Fibroblast of lung (primary cell): ENCODE data around the gene GRHL1. TPM values are rescaled to one million over a fixed set of nuclear protein-coding genes. Genes with fewer than 3 reads are reported as not detected.

Source experiments
- DNase-seq, 2 donors: peaks; one replicate each; pipeline versions ENCODE4 v3.0.0 to v3.0.0-alpha.2; 2010; ENCODE audit warnings: low read depth in 2 of 2
- H2AFZ ChIP-seq: 2 replicates; pipeline ENCODE4 v1.5.1; 2012; ENCODE audit warnings: low read length, control low read depth, inconsistent platforms
- H3K27ac ChIP-seq: 2 replicates; pipeline ENCODE4 v1.5.1; 2011; ENCODE audit warnings: low read length, control low read depth; ENCODE audit not compliant: insufficient read depth
- H3K27me3 ChIP-seq: 2 replicates; pipeline ENCODE4 v1.5.1; 2011; ENCODE audit warnings: mild to moderate bottlenecking, low read length; ENCODE audit not compliant: control insufficient read depth, insufficient read depth
- H3K36me3 ChIP-seq: 2 replicates; pipeline ENCODE4 v1.5.1; 2011; ENCODE audit warnings: low read length; ENCODE audit not compliant: control insufficient read depth, insufficient read depth
- H3K4me1 ChIP-seq: 2 replicates; pipeline ENCODE4 v1.5.1; 2011; ENCODE audit warnings: low read length; ENCODE audit not compliant: control insufficient read depth, insufficient read depth; ENCODE audit errors: extremely low read depth
- H3K4me2 ChIP-seq: 2 replicates; pipeline ENCODE4 v1.5.1; 2011; ENCODE audit warnings: low read length, control low read depth; ENCODE audit not compliant: insufficient read depth; ENCODE audit errors: extremely low read depth
- H3K4me3 ChIP-seq, 4 experiments: fragments of 200-600 bp in 1 of 4; sonication (generic) in 1 of 4; replicated peaks in 1 of 4; 2 replicates each; pipeline ENCODE4 v1.5.1; 2011 to 2016; ENCODE audit warnings: low read length in 4 of 4, low read depth in 3 of 4, mild to moderate bottlenecking in 3 of 4, control low read depth in 2 of 4, inconsistent platforms in 1 of 4, mixed read lengths in 1 of 4; ENCODE audit not compliant: insufficient read depth in 1 of 4; ENCODE audit errors: control extremely low read depth in 1 of 4
- H3K79me2 ChIP-seq: 2 replicates; pipeline ENCODE4 v1.5.1; 2012; ENCODE audit warnings: mild to moderate bottlenecking, low read length, inconsistent platforms; ENCODE audit not compliant: control insufficient read depth, insufficient read depth
- H3K9ac ChIP-seq: 2 replicates; pipeline ENCODE4 v1.5.1; 2011; ENCODE audit warnings: mild to moderate bottlenecking, low read length, control low read depth; ENCODE audit not compliant: insufficient read depth
- H3K9me3 ChIP-seq: 2 replicates; pipeline ENCODE4 v1.5.1; 2012; ENCODE audit warnings: low read depth, low read length; ENCODE audit not compliant: control insufficient read depth, insufficient read depth
- H4K20me1 ChIP-seq: 2 replicates; pipeline ENCODE4 v1.5.1; 2011; ENCODE audit warnings: low read length; ENCODE audit not compliant: control insufficient read depth, insufficient read depth; ENCODE audit errors: extremely low read depth
- CTCF ChIP-seq, 2 donors: IDR thresholded peaks in 1 of 2; conservative IDR thresholded peaks in 1 of 2; 1 replicate in 1 of 2; 2 replicates in 1 of 2; pipeline ENCODE4 v1.5.1; 2011 to 2012; ENCODE audit warnings: low read length in 2 of 2, control low read depth in 1 of 2, inconsistent platforms in 1 of 2, low read depth in 1 of 2, mild to moderate bottlenecking in 1 of 2
- EZH2 ChIP-seq: IDR thresholded peaks from 2 replicates; pipeline ENCODE4 v1.5.1; 2012; ENCODE audit warnings: low read length, control low read depth, mild to moderate bottlenecking; ENCODE audit errors: missing control alignments
- polyA plus RNA-seq, 2 donors: library from polyadenylated mRNA; depleted of rRNA in 1 of 2; stranded (reverse) in 1 of 2; unstranded in 1 of 2; fragments of >200 nt; gene quantifications; 2 replicates each; pipeline ENCODE4 v1.2.1, GENCODE V29; 2011 to 2012; ENCODE audit warnings: missing spikeins in 1 of 2
- total RNA-seq: library from RNA; depleted of rRNA; stranded (reverse); fragments of >200 nt; gene quantifications from 2 replicates; pipeline ENCODE4 v1.2.1, GENCODE V29; 2014

Gene GRHL1
- total and polyA plus RNA-seq, 2 donors (not counting 1 experiment from before 2014, with no cell fraction given): 0.65 to 0.99 TPM

GRCh38 chr2:9941996-9942390 is 9.5 kb upstream of the GRHL1 start:
- TF ChIP-seq EZH2 (no peak), CTCF (conservative IDR thresholded peaks at IDR 0.05 in 1 of 2, IDR thresholded peaks at IDR 0.05 in 1 of 2; ENCODE audit: low read depth in 1 of 2, low read length in 2 of 2) (no peak)
- no peak overlapping the region for H2AFZ ChIP-seq

GRCh38 chr2:9944330-9944758 is 7.1 kb upstream of the GRHL1 start:
- no peak for DNase-seq
- TF ChIP-seq EZH2 (no peak), CTCF (conservative IDR thresholded peaks at IDR 0.05 in 1 of 2, IDR thresholded peaks at IDR 0.05 in 1 of 2; ENCODE audit: low read depth in 1 of 2, low read length in 2 of 2) (no peak)

More at GRCh38 chr2:9941996-9942390, 9.5 kb upstream of the GRHL1 start:
- no peaks in the 10 kb centered on the region for H3K79me2 ChIP-seq
- no peak overlapping the region for H3K27ac ChIP-seq
- H3K9me3 ChIP-seq: no peaks in the 10 kb centered on the region
- DNase-seq: no peak
- H3K9ac ChIP-seq: no peak overlapping the region
- peaks cover 2% of the 10 kb centered on the region for H3K4me1 ChIP-seq
- no peaks in the 10 kb centered on the region for H3K36me3 ChIP-seq
- no peaks in the 10 kb centered on the region for H4K20me1 ChIP-seq
- peaks cover 6% of the 10 kb centered on the region for H3K27me3 ChIP-seq
- no peak overlapping the region for H3K4me3 ChIP-seq
- H3K4me2 ChIP-seq: no peak overlapping the region

GRCh38 chr2:9945596-9945995 is 5.9 kb upstream of the GRHL1 start:
- no peaks in the 10 kb centered on the region for H4K20me1 ChIP-seq
- no peak for DNase-seq
- no peak overlapping the region for H3K4me2 ChIP-seq
- peaks cover 6% of the 10 kb centered on the region for H3K27me3 ChIP-seq
- TF ChIP-seq CTCF (conservative IDR thresholded peaks at IDR 0.05 in 1 of 2, IDR thresholded peaks at IDR 0.05 in 1 of 2; ENCODE audit: low read depth in 1 of 2, low read length in 2 of 2): no peak
- H3K27ac ChIP-seq: no peak overlapping the region
- H3K4me3 ChIP-seq: no peak overlapping the region
- peaks cover 2% of the 10 kb centered on the region for H3K4me1 ChIP-seq
- no peak overlapping the region for H3K9ac ChIP-seq
- no peaks in the 10 kb centered on the region for H3K79me2 ChIP-seq
- H3K36me3 ChIP-seq: no peaks in the 10 kb centered on the region
- H3K9me3 ChIP-seq: no peaks in the 10 kb centered on the region
- no peak overlapping the region for H2AFZ ChIP-seq

More at GRCh38 chr2:9944330-9944758, 7.1 kb upstream of the GRHL1 start:
- no peak overlapping the region for H3K4me2 ChIP-seq
- H3K27ac ChIP-seq: no peak overlapping the region
- peaks cover 6% of the 10 kb centered on the region for H3K27me3 ChIP-seq
- H3K79me2 ChIP-seq: no peaks in the 10 kb centered on the region
- H3K4me1 ChIP-seq: peaks cover 2% of the 10 kb centered on the region
- no peak overlapping the region for H3K4me3 ChIP-seq
- H4K20me1 ChIP-seq: no peaks in the 10 kb centered on the region
- no peaks in the 10 kb centered on the region for H3K36me3 ChIP-seq
- no peak overlapping the region for H2AFZ ChIP-seq
- no peak overlapping the region for H3K9ac ChIP-seq
- H3K9me3 ChIP-seq: no peaks in the 10 kb centered on the region
